Stimulated activated CD8-positive, alpha-beta memory T cell treated with anti-CD3 and anti-CD28 coated beads, Interleukin-15, amount 100 ng/mL, for 1 hour (primary cell): ENCODE measurements around the gene NUDT19.
A peak's percentile ranks its signal among the peaks of the same experiment; 100 is the strongest.
"Not testable (repeated sequence)": the region's sequence is repeated elsewhere in the genome, so short reads cannot be mapped to it uniquely, and the experiment has no call there.

Experiments used
- DNase-seq: peaks from one replicate; pipeline ENCODE4 v3.0.0-alpha.2; 2020; ENCODE audit warnings: low read depth

Gene NUDT19

DNA sequence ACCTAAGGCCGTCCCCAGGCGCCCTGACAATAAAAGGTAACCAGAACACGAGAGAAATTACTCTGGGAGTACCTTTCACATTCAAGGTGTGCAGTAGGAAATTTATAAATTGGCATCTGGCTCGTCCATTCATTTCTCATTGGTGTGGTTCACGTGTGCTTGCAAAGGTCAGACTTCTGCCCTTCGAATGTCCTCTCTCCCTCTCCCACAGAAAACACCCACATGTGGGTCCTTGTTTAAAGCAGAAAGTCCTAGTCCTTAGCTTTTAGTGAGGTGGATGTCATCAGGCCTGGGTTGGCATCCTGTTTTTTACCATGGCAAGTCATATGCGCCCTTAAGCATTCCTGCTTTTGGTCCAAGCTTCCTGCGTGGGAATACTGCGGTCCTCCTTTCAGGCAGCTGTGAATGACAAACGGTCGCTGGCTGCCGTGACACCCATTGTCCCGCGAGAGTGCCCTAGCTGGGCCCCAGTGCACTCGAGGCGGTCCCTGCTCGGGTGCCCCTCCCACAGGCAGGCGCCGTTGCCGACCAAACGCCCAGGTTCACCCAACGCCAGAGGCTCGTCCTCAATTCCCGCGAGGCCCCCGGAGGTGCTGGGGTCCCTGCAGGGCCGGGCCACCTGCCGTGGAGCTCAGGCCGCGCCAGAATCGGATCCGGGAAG, at the start of gene NUDT19:
TSS of gene NUDT19 (plus strand) at position 531 of the 661 bp plus-strand sequence. CDS start 140 bp downstream, outside the sequence.
- DNase-seq = peak; percentile 43

DNA sequence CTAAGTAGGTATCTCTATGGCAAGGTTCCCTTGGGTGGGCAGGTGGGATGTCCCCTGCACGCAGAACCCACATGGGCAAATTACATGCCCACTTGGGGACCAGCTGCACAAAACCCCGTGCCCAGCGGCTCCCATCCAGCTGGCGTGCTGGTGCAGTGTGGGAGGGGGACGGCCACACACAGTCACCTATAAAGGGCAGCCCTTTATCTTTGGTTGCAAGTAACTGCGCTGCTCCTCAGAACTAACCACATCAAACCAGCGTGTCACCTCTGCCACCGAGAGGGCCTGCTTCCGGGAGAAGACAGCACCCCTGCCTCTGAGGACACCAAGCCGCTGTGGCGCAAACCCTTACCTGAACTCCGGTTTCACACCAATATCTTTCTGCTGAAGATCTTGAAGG, 48.9 kb upstream of the NUDT19 start:
- DNase-seq = peak; percentile 20

DNA sequence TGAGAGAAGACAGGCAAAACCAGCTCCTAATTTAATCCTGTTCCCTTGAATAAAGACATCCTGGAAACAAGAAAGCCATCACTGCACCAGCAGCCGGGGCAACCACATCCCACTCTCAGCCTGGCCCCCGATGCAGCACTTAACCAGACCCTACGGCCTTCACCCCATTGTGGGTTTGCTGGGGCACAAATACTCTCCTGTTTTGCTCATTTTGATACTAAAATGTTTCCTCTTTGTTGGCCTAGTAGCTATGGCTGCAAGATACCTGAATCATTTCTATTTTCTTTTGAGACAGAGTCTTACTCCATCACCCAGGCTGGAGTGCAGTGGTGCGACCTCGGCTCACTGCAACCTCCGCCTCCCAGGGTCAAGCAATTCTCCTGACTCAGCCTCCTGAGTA, 45.1 kb upstream of the NUDT19 start:
- DNase-seq = no peak

DNA sequence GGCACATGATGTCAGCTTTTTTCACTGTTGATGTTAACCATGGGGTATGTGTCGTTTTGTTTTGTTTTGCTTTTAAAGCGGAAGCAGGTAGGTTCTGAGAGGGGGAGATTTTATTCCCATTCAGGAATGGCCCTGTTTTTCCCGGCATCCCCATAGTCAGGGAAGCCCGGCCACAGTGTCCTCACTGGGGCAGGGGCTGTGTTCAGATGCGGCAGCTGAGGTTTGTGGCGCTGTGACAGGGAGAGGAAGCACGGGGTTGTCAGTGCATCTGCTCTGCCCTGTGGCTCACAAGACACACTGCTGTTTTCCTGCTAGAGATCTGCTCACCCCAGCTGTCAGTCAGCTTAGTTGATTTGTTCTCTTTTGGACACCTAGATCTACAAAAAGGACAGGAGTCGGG, 44.3 kb upstream of the NUDT19 start:
- no peak for DNase-seq

DNA sequence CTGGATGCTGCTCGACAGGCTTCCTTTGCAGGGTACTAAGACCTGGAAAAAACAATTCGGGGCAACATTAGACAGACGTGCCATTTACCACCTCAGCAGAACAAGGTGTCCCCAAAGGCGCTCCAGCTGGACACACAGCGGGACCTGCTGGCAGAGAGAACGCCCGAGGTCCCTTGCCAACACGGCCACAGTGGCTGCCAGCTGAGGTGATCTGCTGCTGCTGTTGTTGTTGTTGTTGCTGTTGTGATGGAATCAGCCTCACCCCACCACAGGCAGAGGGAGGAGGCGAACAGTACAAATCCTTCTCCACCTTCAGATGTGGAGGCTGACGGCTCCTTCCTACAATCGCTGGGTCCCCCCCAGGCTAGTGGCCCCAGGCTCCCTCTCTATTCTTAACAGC, 41.9 kb upstream of the NUDT19 start:
- no peak for DNase-seq

DNA sequence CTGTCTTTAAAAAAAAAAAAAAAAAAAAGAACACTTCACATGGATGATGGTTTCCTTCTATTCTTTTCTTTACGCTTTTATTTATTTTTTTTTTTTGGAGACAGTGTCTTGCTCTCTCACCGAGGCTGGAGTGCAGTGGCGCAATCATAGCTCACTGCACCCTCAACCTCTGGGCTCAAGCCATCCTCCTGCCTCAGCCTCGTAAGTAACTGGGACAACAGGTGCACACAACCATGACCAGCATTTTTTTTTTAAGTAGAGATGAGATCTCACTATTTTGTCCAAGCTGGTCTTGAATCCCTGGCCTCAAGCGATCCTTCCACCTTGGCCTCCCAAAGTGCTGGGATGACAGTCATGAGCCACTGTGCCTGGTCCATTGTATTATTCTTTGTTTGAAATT, 41.0 kb upstream of the NUDT19 start:
- no peak for DNase-seq

DNA sequence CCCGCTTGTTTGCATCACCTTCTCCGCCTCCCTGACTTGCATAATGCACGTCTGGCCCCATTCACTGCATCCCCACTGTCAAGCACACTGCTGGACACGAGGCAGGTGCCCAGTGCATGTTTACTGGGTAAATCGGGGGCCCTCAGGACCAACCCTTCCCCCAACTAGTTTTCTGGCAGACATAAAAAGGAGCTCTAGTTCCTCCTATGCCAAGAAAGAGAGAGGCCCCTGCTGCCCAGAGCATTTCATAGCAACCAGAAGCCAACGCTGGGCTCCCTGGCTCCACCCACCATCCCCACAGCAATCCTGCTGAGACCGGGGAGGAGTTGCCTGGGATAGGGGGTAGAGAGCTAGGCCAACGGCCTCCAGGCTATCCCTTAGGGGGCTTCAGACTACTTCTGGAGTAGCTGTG, 39.9 kb upstream of the NUDT19 start:
- no peak for DNase-seq

DNA sequence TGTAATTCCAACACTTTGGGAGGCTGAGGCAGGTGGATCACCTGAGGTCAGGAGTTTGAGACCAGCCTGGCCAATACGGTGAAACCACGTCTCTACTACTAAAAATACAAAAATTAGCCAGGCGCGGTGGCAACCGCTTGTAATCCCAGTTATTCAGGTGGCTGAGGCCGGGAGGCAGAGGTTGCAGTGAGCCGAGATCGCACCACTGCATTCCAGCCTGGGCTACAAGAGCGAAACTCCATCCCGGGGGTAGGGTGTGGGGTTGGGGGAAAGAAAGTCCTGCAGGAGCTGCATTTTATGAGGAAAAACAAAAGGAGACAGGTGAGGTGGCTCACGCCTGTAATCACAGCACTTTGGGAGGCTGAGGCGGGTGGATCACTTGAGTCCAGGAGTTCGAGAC, 39.3 kb upstream of the NUDT19 start:
- DNase-seq = not testable (repeated sequence)

DNA sequence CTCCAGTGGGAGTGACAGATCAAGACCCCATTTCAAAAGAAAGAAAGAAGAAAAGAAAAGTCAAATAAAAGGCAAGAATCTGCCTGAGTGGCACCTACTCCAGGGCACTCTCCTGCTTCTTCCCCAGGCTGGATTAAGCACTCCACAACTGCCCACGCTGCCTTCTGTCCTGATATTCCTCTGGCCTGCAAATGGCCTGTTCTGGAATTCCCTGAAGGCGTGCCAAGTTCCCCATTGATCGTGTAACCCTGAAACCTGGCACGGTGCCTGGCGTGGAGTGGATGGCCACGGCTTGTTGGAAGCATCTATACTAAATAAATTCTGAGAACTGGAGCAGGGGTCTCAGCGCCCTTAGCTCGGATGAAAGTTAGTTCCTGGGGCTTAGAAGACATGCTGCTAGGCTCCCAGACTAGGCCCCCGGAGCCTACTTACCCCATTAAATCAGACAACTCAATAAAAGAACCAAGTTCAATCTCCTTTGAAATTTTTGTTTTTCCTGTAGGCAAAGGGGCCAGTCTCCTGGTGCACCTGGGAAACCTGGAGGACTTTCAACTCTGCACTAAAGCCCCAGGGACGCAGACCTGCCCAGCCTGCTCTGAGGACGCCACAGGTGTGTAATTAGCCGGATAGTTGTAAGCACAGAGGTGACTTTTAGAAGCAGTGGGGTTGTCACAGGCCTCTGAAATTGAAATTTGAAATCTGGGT, 38.6 kb upstream of the NUDT19 start:
- DNase-seq = no peak

DNA sequence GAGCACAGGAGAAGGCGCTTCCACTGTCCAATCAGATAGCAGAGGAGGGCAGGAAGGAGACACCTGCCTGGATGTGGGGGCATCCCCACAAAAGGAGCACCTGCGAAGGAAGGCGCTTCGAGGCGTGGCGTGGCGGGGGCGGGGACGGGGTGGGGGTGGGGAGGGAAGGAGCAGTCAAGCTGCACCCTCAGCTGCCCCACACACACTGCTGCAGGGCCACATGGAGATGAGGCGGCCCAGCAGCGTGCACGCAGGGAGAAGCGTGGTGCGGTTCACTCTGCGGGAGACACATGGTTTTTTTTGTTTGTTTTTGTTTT, 38.1 kb upstream of the NUDT19 start:
- no peak for DNase-seq

DNA sequence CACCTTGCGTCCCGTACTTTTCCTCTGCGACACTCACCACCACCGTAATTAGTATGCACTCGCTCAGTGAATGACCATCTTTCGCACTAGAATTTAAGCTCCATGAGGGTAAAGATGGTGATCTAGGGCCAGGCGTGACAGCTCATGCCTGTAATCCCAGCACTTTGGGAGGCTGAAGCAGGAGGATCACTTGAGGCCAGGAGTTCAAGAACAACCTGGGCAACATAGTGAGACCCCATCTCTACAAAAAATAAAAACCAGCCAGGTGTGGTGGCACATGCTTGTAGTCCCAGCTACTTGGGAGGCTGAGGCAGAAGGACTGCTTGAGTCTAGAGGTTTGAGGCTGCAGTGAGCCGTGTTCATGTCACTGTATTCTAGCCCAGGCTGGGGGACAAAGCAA, 35.2 kb upstream of the NUDT19 start:
- DNase-seq = not testable (repeated sequence)

DNA sequence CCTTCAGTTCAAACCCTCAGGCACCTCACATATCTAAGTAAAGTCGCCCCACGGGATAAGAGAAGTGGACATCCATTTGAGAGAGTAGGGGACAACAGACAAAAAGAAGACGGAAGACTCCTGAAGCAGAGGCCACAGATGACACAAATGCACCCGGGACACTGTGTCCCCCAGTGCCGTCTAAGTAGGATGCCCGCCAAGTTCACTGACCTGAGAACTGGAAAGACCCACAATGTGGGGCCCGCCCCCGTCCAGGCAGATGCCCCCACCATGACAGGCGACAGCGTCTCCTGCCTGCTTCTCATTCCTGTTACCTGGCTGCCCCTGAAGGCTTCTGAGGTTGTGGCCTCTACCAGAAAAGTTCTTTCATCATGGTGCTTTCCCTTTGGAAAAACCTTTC, 33.5 kb upstream of the NUDT19 start:
- no peak for DNase-seq

DNA sequence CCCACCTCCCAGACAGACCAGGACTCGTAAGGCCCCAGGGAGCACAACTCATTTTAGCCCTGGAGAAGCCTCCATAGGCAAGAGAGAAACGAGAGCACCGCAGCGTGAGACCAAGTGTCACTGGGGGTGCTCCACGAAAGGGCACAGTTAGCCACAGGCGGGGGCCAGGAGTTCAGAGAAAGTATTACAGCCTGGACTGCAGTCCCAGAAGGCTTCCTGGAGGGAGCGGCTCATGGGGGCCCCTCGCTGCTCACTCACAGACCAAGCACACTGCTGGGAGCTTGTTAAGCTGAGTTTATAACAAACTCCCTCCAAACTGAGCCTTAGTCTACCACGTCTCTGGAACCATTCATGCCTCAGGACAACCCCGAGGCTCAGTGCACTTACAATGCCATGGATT, 33.1 kb upstream of the NUDT19 start:
- no peak for DNase-seq

DNA sequence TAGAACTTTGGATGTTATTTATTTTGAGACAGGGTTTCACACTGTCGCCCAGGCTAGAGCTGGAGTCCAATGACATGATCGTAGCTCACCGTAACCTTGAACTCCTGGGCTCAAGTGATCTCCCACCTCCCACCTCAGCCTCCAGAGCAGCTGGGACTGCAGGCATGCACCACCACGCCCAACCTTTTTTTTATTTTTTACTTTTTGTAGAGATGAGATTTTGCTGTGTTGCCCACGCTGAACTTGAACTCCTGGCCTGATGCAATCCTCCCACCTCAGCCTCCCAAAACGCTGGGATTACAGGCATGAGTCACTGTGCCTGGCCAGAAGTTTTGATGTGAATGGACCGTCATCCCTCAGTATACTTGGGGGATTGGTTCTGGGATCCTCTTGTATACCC, 30.3 kb upstream of the NUDT19 start:
- no peak for DNase-seq

DNA sequence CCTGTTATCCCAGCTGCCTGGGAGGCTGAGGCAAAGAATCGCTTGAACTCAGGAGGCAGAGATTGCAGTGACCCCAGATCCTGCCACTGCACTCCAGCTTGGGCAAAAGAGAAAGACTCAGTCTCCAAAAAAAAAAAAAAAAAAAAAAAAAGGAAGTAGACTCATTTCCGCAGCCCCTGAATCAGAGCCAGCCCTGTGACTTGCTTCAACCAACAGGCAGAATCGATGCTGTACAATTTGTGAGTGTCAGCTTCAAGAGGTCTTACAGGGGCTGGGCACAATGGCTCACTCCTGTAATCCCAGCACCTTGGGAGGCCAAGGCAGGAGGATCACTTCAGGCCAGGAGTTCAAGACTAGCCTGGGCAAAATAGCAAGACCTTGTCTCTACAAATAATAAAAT, 29.4 kb upstream of the NUDT19 start:
- no peak for DNase-seq

DNA sequence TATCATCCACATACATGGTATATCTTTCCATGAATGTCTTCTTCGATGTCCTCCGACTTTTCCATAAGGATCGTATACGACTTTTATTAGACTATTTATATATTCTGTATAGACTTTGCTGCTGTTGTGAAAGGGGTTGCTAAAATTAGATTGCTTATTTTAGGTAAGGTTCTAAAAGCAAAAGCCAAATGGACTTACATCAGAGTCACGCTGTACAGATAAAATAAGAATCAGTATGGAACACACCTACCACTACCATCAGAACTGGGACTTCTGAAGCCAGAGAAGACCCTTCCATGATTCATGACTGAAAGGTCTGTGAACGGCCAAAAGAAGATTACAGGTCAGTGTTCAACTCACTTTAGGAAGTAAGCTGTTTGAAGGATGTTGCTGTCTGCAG, 25.5 kb upstream of the NUDT19 start:
- DNase-seq = no peak

DNA sequence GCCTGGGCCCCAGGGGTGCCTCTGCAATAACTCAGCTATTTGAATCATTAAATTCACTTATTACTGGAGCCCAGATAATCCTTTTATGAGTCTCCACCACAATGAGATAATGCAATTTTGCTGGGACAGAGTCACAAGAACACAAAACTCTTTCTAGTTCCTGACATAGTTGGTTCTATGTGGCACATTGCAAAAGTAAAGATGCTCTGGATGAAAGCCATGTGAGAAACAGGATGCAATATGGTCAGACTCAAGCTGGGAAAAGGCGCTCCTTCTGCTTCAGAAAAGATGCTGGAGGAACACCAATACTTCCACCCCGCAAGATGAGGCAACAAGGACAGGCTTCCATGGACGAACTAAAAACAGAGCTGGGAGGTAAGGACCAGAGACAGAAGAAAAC, 22.3 kb upstream of the NUDT19 start:
- DNase-seq = no peak

DNA sequence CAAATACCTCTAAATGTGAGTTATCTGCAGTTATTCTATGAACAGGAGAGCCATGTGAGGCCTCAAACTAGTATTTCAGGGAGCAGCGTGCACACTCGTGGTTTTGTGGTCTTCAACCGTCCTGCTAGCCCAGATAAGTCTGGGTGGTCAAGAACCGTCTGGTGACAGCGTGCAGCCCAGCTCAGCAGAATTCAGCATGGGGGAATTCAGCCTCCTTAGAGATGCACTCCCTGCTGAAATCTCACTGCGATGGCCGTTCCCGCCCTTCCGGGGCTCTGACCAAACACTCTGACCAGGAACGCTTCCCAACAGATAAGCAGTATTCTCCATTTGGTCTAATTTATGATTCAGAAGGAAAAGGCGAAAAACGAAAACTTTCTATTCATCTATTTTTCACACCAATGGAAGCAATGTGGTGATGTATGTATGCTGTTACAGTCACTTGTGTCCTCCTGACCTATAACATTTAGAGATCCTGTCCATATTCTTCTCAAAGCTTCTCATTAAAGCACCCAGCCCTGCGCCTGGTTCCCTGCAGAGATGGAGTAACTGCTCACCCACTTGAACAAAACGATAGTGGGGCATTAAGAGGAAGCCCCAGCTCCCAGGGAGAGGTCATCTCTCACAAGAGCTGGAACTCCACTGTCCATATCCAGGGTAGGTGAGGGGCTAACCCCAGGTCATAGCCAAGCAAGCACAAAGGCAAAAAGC, 19.6 kb upstream of the NUDT19 start:
- no peak for DNase-seq

DNA sequence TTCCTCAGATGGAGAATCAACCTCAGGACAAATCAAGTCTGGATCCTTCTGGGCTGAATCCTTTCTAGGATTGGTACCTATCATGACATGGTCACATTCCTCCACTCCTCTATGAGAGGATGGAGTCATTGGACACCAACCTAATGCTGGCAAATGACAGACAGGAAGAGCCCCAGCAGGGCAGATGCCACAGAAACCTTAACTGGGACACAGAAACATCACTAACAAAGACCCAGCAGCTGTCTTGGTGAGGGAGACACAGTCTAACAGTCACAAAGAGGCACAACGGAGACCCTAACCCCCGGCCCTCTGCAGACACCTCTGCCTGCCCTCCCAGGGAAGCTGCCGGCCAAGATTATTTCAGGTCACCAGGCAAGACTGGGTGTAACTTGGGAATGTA, 18.8 kb upstream of the NUDT19 start:
- DNase-seq = no peak

DNA sequence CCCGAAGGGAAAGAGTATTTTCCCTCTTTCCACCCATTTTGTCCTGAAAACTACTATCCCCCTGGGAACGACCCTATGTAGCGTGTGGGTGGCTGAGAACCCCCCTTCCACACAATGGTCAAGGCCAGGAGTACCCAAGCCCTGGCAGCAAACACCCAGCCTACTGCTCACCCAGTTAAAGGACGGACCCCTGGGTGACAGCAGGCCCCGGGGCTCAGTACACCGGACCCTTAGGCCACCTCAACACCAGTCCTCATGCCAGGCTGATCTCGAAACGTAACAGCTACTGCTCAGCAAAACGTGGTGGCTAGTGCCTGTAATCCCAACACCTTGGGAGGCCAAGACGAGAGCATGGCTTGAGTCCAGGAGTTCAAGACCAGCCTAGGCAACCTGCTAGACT, 18.0 kb upstream of the NUDT19 start:
- no peak for DNase-seq

DNA sequence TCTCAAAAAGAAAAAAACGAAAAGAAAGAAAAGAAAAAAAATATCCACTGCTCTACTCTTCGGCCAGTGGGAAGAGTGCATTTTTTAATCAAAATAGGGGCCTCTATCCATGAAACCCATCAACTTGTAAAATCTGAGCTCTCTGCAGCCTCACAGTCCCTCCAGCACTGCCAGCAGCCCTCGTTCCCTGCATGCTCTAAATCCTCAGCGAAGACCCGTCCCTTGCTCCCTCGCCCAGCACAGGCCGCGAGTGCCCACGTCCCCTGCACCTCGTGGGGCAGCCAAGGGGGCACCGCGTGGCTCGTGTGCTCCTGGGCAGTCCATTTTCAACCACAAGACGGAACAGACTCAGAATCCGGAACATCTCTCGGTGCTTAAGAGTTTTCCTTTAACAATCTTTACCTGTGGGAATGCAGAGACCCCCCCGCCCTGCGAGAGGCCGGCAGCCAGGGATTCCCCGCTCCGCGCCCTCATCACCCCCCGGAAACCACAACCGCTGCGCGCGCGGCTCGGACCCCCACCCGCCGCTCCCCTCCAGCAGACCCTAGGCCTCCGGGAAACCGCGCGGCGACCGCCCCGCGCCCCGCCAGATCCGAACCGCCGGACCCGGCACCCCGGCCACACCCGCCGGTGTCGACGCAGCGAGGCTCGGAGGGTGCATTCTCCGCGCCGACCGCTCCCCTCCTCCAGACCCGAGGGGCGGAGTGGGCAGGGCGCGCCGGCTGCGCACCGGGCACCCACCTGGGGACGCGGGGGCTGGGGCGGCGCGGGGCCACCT, 17.3 kb upstream of the NUDT19 start:
- DNase-seq = no peak

DNA sequence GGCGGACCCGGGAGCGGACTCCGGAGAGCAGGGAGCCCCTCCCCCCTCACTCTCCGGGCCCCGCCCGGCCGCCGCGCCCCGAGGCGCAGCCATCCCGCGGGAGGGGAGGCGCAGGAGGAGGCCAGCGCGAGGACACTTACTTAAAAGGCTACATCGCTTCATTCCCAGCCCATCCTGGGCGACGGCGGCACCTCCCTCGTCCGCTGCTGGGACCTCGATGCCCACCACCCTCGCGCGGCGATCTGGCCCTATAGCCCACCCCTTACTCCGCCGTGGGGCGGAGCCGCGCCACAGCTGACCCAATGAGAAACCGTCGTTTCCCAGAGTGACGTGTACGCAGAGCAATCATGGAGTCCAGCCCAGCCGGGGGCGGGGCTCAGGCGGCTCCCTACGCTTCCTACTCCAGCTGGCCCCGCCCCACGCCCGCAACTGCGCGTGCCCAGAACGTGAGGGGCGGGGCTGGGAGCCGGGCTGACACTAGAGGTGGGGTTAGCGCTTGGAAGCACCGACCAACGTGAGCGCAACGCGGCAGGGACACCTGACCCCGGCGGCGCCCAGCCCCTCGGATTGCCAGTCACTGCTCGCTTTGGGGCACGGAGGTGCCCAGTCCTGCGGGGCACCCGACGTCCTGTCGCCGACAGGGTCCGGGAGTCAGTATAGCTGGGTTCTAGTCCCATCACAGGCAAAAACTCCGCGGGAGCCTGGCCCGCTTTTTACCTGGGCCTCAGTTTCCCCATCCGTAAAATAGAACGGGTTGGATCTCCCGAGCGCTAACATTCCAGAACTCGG, 16.5 kb upstream of the NUDT19 start, which contains the start of gene ANKRD27:
TSS of gene ANKRD27 (minus strand) at position 250 of the 789 bp plus-strand sequence. CDS start 16,165 bp downstream, outside the sequence.
- DNase-seq = peak; percentile 91
